Activated CD8-positive, alpha-beta T cell treated with anti-CD3 and anti-CD28 coated beads for 36 hours (primary cell): Measurements from ENCODE around the gene THBS4. TPM values are rescaled to one million over a fixed set of nuclear protein-coding genes. Genes with fewer than 3 reads are reported as not detected.

Source experiments
- ATAC-seq: fragments of 200-7000 bp; cut with Tn5 transposase; one replicate; pipeline ENCODE4 v1.10.0; 2021; ENCODE audit warnings: mild to moderate bottlenecking, moderate library complexity
- CTCF ChIA-PET: fragments of 350-600 bp; sonication (Branson Sonifier 250); formaldehyde crosslinking; loops from one replicate; lab custom pipeline; 2021; ENCODE audit warnings: antibody characterized with exemption; lab: Charles Lee
- POLR2A ChIA-PET: fragments of 350-600 bp; sonication (Branson Sonifier 250); formaldehyde crosslinking; loops from one replicate; lab custom pipeline; 2021; ENCODE audit warnings: antibody characterized with exemption; lab: Charles Lee
- DNase-seq: peaks from one replicate; pipeline ENCODE4 v3.0.0-alpha.2; 2020
- H3K27ac Mint-ChIP-seq: one replicate; pipeline ENCODE4 v1.8.0; 2021; ENCODE audit warnings: mild to moderate bottlenecking, mixed read lengths
- H3K27me3 Mint-ChIP-seq: one replicate; pipeline ENCODE4 v1.8.0; 2021; ENCODE audit warnings: mixed read lengths
- H3K36me3 Mint-ChIP-seq: one replicate; pipeline ENCODE4 v1.8.0; 2021; ENCODE audit warnings: low read depth, mixed read lengths
- H3K4me1 Mint-ChIP-seq: one replicate; pipeline ENCODE4 v1.8.0; 2021; ENCODE audit warnings: low read depth, mixed read lengths
- H3K4me3 Mint-ChIP-seq: one replicate; pipeline ENCODE4 v1.8.0; 2021; ENCODE audit warnings: mild to moderate bottlenecking, moderate library complexity, mixed read lengths
- H3K9me3 Mint-ChIP-seq: one replicate; pipeline ENCODE4 v1.8.0; 2021; ENCODE audit warnings: mixed read lengths
- intact Hi-C: fragments of 100-400 bp; cut with micrococcal nuclease; formaldehyde crosslinking; loops from one replicate; pipeline ENCODE4 v1.10.0; 2022
- total RNA-seq, 2 experiments: library from RNA; stranded (reverse); gene quantifications; one replicate each; pipeline ENCODE4 v1.2.3, GENCODE V29; 2021
- TF ChIP-seq, protein P1 (sequence below): fragments of 200-600 bp; IDR thresholded peaks from one replicate; pipeline ENCODE4 v1.8.0; 2022; ENCODE audit warnings: antibody characterized with exemption, mild to moderate bottlenecking

Gene THBS4
- total RNA-seq, 2 experiments from 2014 or later, result 2.3 to 2.5 TPM

DNA sequence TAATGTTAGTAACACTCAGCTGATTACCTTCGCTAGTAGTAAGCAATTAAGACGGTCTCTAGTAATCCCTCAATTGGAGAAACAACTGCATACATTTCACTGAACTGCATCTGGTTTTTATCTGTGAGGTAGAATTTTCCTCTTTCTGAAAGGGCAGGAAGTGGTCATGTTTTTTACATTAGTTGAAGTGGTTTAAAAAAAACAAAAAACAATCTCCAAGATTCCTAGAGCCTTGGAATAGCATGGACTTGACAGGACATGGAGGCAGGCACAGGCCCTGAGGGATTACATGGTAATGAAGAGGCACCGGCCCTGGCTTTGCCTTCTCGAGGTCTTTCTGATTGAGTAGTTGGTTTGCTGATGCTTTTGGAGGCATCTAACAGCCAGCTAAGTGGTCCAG is 25.8 kb downstream of the THBS4 start:
- POLR2A ChIA-PET, result no interaction called here
- ATAC-seq (no peak), DNase-seq (no peak)
- Mint-ChIP-seq H3K9me3 (no peaks in the 10 kb centered on the region), H3K27me3 (no peaks in the 10 kb centered on the region), H3K4me3 (no peak overlapping the region), H3K4me1 (peaks cover 5% of the 10 kb centered on the region), H3K36me3 (no peaks in the 10 kb centered on the region), H3K27ac (no peak overlapping the region)
- CTCF ChIA-PET, result interaction anchor here (1.6 kb wide), 1 partner anchor 22 kb away, joined by 6 read pairs; no protein-coding TSS in a partner anchor
- intact Hi-C loops, result no loop called here
- TF ChIP-seq, protein P1, sequence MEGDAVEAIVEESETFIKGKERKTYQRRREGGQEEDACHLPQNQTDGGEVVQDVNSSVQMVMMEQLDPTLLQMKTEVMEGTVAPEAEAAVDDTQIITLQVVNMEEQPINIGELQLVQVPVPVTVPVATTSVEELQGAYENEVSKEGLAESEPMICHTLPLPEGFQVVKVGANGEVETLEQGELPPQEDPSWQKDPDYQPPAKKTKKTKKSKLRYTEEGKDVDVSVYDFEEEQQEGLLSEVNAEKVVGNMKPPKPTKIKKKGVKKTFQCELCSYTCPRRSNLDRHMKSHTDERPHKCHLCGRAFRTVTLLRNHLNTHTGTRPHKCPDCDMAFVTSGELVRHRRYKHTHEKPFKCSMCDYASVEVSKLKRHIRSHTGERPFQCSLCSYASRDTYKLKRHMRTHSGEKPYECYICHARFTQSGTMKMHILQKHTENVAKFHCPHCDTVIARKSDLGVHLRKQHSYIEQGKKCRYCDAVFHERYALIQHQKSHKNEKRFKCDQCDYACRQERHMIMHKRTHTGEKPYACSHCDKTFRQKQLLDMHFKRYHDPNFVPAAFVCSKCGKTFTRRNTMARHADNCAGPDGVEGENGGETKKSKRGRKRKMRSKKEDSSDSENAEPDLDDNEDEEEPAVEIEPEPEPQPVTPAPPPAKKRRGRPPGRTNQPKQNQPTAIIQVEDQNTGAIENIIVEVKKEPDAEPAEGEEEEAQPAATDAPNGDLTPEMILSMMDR, result no peak

DNA sequence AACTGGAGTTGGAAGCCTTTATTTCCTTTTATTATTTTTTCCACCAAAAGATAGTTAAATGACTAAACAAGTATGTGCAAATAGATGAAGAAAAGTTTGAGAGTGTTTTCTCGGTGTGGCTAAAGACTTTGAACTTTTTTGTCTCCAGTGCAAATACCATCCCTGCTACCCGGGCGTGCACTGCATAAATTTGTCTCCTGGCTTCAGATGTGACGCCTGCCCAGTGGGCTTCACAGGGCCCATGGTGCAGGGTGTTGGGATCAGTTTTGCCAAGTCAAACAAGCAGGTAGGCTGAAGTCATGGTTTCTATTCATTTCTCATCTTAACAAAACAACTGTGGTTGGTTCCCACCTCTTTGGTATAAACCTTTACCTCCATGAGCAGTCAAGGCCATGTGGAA is 26.4 kb downstream of the THBS4 start:
- Mint-ChIP-seq H3K4me1 (peaks cover 5% of the 10 kb centered on the region), H3K36me3 (no peaks in the 10 kb centered on the region), H3K27me3 (no peaks in the 10 kb centered on the region), H3K9me3 (no peaks in the 10 kb centered on the region), H3K4me3 (no peak overlapping the region), H3K27ac (no peak overlapping the region)
- TF ChIP-seq, protein P1, result no peak
- intact Hi-C loops, result no loop called here
- POLR2A ChIA-PET, result no interaction called here
- CTCF ChIA-PET, result interaction anchor here (1.6 kb wide), 1 partner anchor 22 kb away, joined by 6 read pairs; no protein-coding TSS in a partner anchor
- DNase-seq, result no peak
- ATAC-seq, result no peak

DNA sequence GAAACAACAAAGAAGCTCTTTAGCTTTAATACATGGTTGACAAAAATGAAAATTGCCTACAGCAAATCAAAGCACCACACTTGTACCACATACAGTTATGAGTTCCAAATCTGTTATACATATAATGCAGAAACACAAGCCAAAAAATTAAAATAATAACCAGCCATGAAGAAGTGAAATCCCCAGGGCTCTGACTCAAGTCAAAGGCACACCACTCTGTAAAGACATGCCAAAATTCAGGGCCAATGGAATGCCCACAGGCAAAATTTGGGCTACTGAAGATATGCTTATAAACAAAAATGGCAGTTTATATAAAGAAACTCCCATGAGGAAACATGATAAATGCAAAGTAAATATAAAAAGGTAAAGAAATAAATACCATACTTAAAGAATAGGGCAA is 29.0 kb downstream of the THBS4 start:
- no peaks in the 10 kb centered on the region for H3K27me3 Mint-ChIP-seq
- no peaks in the 10 kb centered on the region for H3K36me3 Mint-ChIP-seq
- ChIA-PET POLR2A (no interaction called here), CTCF (interaction anchor here (1.2 kb wide), 1 partner anchor 19 kb away, joined by 3 read pairs; no protein-coding TSS in a partner anchor)
- peaks cover 5% of the 10 kb centered on the region for H3K4me1 Mint-ChIP-seq
- H3K4me3 Mint-ChIP-seq, result no peak overlapping the region
- H3K9me3 Mint-ChIP-seq, result no peaks in the 10 kb centered on the region
- TF ChIP-seq, protein P1, result no peak
- ATAC-seq, result no peak
- DNase-seq, result no peak
- H3K27ac Mint-ChIP-seq, result no peak overlapping the region
- intact Hi-C loops, result no loop called here

DNA sequence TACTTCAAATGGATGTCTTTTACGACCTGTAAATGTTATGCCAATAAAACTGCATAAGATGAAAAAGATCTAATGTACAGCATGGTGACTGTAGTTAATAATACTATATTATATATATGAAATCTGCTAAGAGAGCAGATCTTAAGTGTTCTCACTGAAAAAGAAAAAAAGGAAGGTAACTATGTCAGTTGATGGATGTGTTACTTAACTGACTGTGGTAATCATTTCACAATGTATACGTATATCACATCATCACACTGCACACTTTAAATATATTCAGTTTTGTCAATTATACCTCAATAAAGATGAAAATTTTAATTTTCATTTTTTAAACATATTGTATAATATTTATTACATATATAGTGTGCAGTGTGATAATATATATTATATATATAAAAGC is 31.9 kb downstream of the THBS4 start:
- no peak overlapping the region for H3K27ac Mint-ChIP-seq
- intact Hi-C loops, result no loop called here
- ChIA-PET CTCF (interaction anchor here (0.7 to 1.4 kb wide), 3 partner anchors 17 to 137 kb away, joined by 3 read pairs; no protein-coding TSS in a partner anchor), POLR2A (no interaction called here)
- no peaks in the 10 kb centered on the region for H3K27me3 Mint-ChIP-seq
- no peaks in the 10 kb centered on the region for H3K9me3 Mint-ChIP-seq
- no peaks in the 10 kb centered on the region for H3K36me3 Mint-ChIP-seq
- peaks cover 4% of the 10 kb centered on the region for H3K4me1 Mint-ChIP-seq
- ATAC-seq, result no peak
- no peak overlapping the region for H3K4me3 Mint-ChIP-seq
- DNase-seq, result no peak
- TF ChIP-seq, protein P1, result no peak

DNA sequence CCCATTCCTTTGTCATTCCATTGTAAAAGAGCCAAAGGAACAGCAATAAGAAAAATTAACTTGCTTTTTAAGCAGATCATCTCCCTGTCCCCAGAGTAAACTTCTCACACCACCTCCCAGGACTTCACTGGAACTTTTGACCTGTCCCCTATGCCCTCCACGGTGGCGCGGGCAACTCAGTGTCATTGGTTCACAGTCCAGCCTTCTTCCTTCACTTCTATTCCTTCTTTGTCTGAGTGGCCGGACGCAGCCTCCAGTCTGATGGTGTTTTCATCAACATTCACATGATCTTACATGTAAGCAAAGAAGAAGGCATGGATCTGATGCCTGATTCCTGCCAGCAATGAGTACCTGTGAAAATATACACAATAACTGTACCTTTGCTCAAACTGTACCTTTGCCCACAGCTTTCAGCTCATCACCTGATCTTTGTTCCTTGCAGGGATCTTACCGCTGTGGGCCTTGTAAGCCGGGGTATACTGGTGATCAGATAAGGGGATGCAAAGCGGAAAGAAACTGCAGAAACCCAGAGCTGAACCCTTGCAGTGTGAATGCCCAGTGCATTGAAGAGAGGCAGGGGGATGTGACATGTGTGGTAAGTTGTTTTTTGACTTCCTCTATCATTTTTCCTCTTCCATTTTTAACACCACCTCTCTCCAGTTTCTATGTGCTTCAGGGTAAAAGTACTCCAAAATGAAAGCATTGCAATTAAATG is 32.5 kb downstream of the THBS4 start:
- Mint-ChIP-seq H3K27ac (no peak overlapping the region), H3K36me3 (no peaks in the 10 kb centered on the region), H3K4me3 (no peak overlapping the region), H3K9me3 (no peaks in the 10 kb centered on the region), H3K27me3 (no peaks in the 10 kb centered on the region), H3K4me1 (peaks cover 4% of the 10 kb centered on the region)
- intact Hi-C loops, result no loop called here
- TF ChIP-seq, protein P1, result no peak
- POLR2A ChIA-PET, result no interaction called here
- DNase-seq (no peak), ATAC-seq (no peak)
- CTCF ChIA-PET, result interaction anchor here (0.7 to 1.4 kb wide), 3 partner anchors 16 to 137 kb away, joined by 3 read pairs; no protein-coding TSS in a partner anchor
